DOHH2 (cell line): ENCODE data around the gene PCF11.

Source experiments
- H3F3A ChIP-seq: fragments of 200-600 bp; sonication (generic), shearing (Covaris generic); 2 replicates; pipeline ENCODE4 v1.6.0; 2016; ENCODE audit warnings: antibody characterized with exemption, mild to moderate bottlenecking; ENCODE audit not compliant: control insufficient read depth, insufficient read depth
- H3K27ac ChIP-seq: fragments of 200-600 bp; sonication (generic); 2 replicates; pipeline ENCODE4 v1.5.1; 2014; ENCODE audit warnings: low read depth, mild to moderate bottlenecking, low read length, moderate library complexity
- H3K27me3 ChIP-seq: fragments of 200-600 bp; sonication (generic); 2 replicates; pipeline ENCODE4 v1.6.1; 2014; ENCODE audit warnings: mild to moderate bottlenecking, low read length, mixed read lengths; ENCODE audit not compliant: control insufficient read depth
- H3K36me3 ChIP-seq: fragments of 200-600 bp; sonication (generic); 2 replicates; pipeline ENCODE4 v1.6.1; 2014; ENCODE audit warnings: mild to moderate bottlenecking, low read length, moderate library complexity, mixed read lengths; ENCODE audit not compliant: control insufficient read depth
- H3K4me1 ChIP-seq: fragments of 200-600 bp; sonication (generic); 2 replicates; pipeline ENCODE4 v1.6.1; 2014; ENCODE audit warnings: mild to moderate bottlenecking, low read length, mixed read lengths; ENCODE audit not compliant: control insufficient read depth
- H3K4me2 ChIP-seq: fragments of 200-600 bp; sonication (generic); 2 replicates; pipeline ENCODE4 v1.6.0; 2014; ENCODE audit warnings: mild to moderate bottlenecking, low read length, moderate library complexity
- H3K4me3 ChIP-seq: fragments of 200-600 bp; sonication (generic); 2 replicates; pipeline ENCODE4 v1.5.1; 2014; ENCODE audit warnings: mild to moderate bottlenecking, low read length, mixed read lengths
- H3K79me2 ChIP-seq: fragments of 200-600 bp; sonication (generic); 2 replicates; pipeline ENCODE4 v1.6.1; 2014; ENCODE audit warnings: mild to moderate bottlenecking, low read length, mixed read lengths; ENCODE audit not compliant: control insufficient read depth
- H3K9me2 ChIP-seq: fragments of 200-600 bp; sonication (generic); replicated peaks from 2 replicates; pipeline ENCODE4 v1.6.1; 2014; ENCODE audit warnings: mild to moderate bottlenecking, low read length, mixed read lengths; ENCODE audit not compliant: control insufficient read depth
- H3K9me3 ChIP-seq: fragments of 200-600 bp; sonication (generic); 2 replicates; pipeline ENCODE4 v1.6.1; 2014; ENCODE audit warnings: antibody characterized with exemption, low read length, mixed read lengths; ENCODE audit not compliant: control insufficient read depth, insufficient read depth
- H4K20me1 ChIP-seq: fragments of 200-600 bp; sonication (generic); 2 replicates; pipeline ENCODE4 v1.6.0; 2014; ENCODE audit warnings: low read depth, mild to moderate bottlenecking, antibody characterized with exemption, low read length, moderate library complexity; ENCODE audit not compliant: control insufficient read depth, insufficient read depth
- EZH2phosphoT487 ChIP-seq: fragments of 200-600 bp; sonication (generic); IDR thresholded peaks from 2 replicates; pipeline ENCODE4 v1.6.1; 2017; ENCODE audit warnings: borderline replicate concordance, mild to moderate bottlenecking, antibody characterized with exemption, low read length, moderate library complexity, mixed read lengths
- TF ChIP-seq, protein P1 (sequence below): fragments of 200-600 bp; sonication (generic); IDR thresholded peaks from one replicate; pipeline ENCODE4 v1.5.1; 2014; ENCODE audit warnings: antibody characterized with exemption, mild to moderate bottlenecking, low read depth, low read length; ENCODE audit not compliant: poor library complexity, severe bottlenecking

The PCF11 gene

DNA sequence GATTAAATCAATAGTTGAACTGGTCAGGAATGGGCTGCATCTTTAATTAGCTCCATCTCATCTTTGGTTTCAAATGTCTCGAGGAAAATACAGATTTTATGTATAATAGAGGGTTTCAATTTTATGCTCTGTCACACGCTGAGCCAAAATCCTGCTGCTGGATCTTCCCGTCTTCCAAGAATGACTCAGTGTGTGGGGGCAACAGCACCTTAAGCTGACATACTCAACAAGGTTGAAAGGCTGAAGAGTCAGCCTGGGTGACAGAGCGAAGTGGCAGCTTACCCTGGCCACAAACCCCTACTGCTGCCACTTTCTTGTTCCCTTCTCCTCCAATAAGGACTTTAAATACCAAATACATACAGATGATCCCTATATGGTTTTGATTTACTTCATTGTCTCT lies 9.0 kb upstream of the PCF11 start:
- Histone ChIP-seq H3K27ac (no peak overlapping the region), H3K79me2 (no peaks in the 10 kb centered on the region), H3K9me2 (no peaks in the 10 kb centered on the region), H4K20me1 (no peaks in the 10 kb centered on the region), H3K4me1 (peaks cover 25% of the 10 kb centered on the region), H3F3A (peaks cover 9% of the 10 kb centered on the region; the same call in 1 of the 2 replicates), H3K9me3 (no peaks in the 10 kb centered on the region), H3K27me3 (no peaks in the 10 kb centered on the region), H3K4me2 (no peak overlapping the region), H3K4me3 (no peak overlapping the region), H3K36me3 (no peaks in the 10 kb centered on the region)
- no peak for TF ChIP-seq EZH2phosphoT487
- TF ChIP-seq, protein P1, sequence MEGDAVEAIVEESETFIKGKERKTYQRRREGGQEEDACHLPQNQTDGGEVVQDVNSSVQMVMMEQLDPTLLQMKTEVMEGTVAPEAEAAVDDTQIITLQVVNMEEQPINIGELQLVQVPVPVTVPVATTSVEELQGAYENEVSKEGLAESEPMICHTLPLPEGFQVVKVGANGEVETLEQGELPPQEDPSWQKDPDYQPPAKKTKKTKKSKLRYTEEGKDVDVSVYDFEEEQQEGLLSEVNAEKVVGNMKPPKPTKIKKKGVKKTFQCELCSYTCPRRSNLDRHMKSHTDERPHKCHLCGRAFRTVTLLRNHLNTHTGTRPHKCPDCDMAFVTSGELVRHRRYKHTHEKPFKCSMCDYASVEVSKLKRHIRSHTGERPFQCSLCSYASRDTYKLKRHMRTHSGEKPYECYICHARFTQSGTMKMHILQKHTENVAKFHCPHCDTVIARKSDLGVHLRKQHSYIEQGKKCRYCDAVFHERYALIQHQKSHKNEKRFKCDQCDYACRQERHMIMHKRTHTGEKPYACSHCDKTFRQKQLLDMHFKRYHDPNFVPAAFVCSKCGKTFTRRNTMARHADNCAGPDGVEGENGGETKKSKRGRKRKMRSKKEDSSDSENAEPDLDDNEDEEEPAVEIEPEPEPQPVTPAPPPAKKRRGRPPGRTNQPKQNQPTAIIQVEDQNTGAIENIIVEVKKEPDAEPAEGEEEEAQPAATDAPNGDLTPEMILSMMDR = no peak

DNA sequence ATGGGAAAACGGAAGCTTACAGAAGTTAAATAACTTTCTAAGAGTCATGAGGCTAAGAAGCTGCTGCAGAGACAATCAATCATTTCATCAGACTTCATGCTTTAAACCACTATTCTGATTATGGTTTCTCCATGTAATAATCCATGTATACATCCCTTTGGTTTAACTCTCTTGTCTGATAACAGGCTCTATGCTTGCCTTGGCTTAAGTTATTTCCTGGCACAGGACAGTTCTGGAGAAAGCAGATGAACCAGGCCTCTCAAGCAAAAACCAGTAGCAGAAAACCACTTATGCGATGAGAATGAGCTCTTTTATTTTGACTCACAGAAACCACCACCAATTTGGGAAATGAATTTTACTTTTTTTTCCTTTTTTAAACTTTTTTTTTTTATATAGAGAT lies 6.5 kb upstream of the PCF11 start:
- H3K9me3 ChIP-seq = no peaks in the 10 kb centered on the region
- H3K4me1 ChIP-seq = peaks cover 46% of the 10 kb centered on the region
- H3K27ac ChIP-seq = no peak overlapping the region
- H4K20me1 ChIP-seq = no peaks in the 10 kb centered on the region
- H3K79me2 ChIP-seq = 0 out of 2 replicates have a peak, but pooled peaks cover 2% of the 10 kb centered on the region
- H3K36me3 ChIP-seq = no peaks in the 10 kb centered on the region
- H3K4me2 ChIP-seq = no peak overlapping the region
- no peak overlapping the region for H3K4me3 ChIP-seq
- no peaks in the 10 kb centered on the region for H3K27me3 ChIP-seq
- TF ChIP-seq EZH2phosphoT487 = no peak
- TF ChIP-seq, protein P1 = no peak
- no peaks in the 10 kb centered on the region for H3K9me2 ChIP-seq
- H3F3A ChIP-seq = peaks cover 9% of the 10 kb centered on the region; the same call in 1 of the 2 replicates

DNA sequence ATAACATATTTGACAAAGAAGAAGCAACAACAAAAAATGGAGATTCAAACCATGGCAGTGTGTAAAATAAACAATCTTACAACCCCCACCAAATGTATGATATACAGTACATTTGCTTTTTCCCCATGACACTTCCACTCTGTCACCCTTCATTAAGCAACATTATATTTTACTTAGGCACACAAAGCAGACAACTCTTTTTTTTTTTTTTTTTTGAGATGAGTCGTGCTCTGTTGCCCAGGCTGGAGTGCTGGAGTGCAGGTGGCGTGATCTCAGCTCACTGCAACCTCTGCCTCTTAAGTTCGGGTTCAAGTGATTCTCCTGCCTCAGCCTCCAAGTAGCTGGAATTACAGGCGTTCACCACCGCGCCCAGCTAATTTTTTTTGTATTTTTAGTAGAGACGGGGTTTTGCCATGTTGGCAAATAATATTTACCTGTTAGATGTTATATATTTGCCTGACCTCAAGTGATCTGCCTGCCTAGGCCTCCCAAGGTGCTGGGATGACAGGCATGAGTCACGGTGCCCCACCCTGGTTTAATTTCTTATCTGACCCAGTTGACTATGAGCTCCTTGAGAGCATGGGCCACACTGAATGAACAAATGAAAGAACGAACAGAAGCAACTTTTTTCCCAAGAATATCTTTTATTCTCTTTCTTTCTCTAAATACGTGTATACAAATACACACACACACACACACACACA lies 5.5 kb upstream of the PCF11 start:
- H3K4me1 ChIP-seq = peaks cover 51% of the 10 kb centered on the region
- H3F3A ChIP-seq = peaks cover 9% of the 10 kb centered on the region; the same call in 1 of the 2 replicates
- peak overlapping the region; percentile 26; the same call in 1 of the 2 replicates for H3K4me3 ChIP-seq
- H3K4me2 ChIP-seq = peak overlapping the region; percentile 46
- no peaks in the 10 kb centered on the region for H4K20me1 ChIP-seq
- no peaks in the 10 kb centered on the region for H3K9me2 ChIP-seq
- no peaks in the 10 kb centered on the region for H3K9me3 ChIP-seq
- peaks cover 7% of the 10 kb centered on the region; the same call in 1 of the 2 replicates for H3K79me2 ChIP-seq
- no peaks in the 10 kb centered on the region for H3K36me3 ChIP-seq
- peak overlapping the region; percentile 16 for H3K27ac ChIP-seq
- TF ChIP-seq, protein P1 = no peak
- TF ChIP-seq EZH2phosphoT487 = no peak
- H3K27me3 ChIP-seq = no peaks in the 10 kb centered on the region
